DMS114 treated with DMSO at 0.1 percent for 48 hours (cell line): ENCODE data around the gene TNS2.
A peak's percentile ranks its signal among the peaks of the same experiment; 100 is the strongest.

Experiments used
- DNase-seq: peaks from one replicate; lab custom pipeline; 2025; ENCODE audit not compliant: unreplicated experiment; lab: John Stamatoyannopoulos, UW

The TNS2 gene

GRCh38 chr12:53056296-53056695 lies 6.4 kb downstream of the TNS2 start:
- no peak for DNase-seq

- DNase-seq: no peak
Observed at GRCh38 chr12:53056901-53057300, 7.0 kb downstream of the TNS2 start.

GRCh38 chr12:53057816-53058500 lies 8.1 kb downstream of the TNS2 start:
- no peak for DNase-seq

- no peak for DNase-seq
Observed at GRCh38 chr12:53058674-53059433, 9.0 kb downstream of the TNS2 start.

- no peak for DNase-seq
Observed at GRCh38 chr12:53059434-53060063, 9.7 kb downstream of the TNS2 start.

GRCh38 chr12:53060064-53060720 lies 10.3 kb downstream of the TNS2 start:
- DNase-seq: no peak

GRCh38 chr12:53060721-53061276 lies 10.9 kb downstream of the TNS2 start:
- DNase-seq: no peak

- no peak for DNase-seq
Observed at GRCh38 chr12:53061404-53062010, 11.6 kb downstream of the TNS2 start.

GRCh38 chr12:53062011-53062961 lies 12.4 kb downstream of the TNS2 start:
- DNase-seq: no peak

GRCh38 chr12:53062977-53063707 lies 13.3 kb downstream of the TNS2 start:
- no peak for DNase-seq

- no peak for DNase-seq
Observed at GRCh38 chr12:53063708-53064612, 14.1 kb downstream of the TNS2 start.

GRCh38 chr12:53064613-53065436 lies 15.0 kb downstream of the TNS2 start:
- DNase-seq: no peak

GRCh38 chr12:53065470-53065869 lies 15.6 kb downstream of the TNS2 start:
- DNase-seq: no peak

GRCh38 chr12:53065975-53066931 lies 16.4 kb downstream of the TNS2 start:
- DNase-seq: peak; percentile 60

- DNase-seq: no peak
Observed at GRCh38 chr12:53067074-53067992, 17.5 kb downstream of the TNS2 start.
